ENCODE data around the gene CPSF7. TPM values are rescaled to one million over a fixed set of nuclear protein-coding genes. Genes with fewer than 3 reads are reported as not detected.
A peak's percentile ranks its signal among the peaks of the same experiment; 100 is the strongest.

Gene CPSF7
- total RNA-seq, 1 experiment from 2014 or later = 99.9 TPM

DNA sequence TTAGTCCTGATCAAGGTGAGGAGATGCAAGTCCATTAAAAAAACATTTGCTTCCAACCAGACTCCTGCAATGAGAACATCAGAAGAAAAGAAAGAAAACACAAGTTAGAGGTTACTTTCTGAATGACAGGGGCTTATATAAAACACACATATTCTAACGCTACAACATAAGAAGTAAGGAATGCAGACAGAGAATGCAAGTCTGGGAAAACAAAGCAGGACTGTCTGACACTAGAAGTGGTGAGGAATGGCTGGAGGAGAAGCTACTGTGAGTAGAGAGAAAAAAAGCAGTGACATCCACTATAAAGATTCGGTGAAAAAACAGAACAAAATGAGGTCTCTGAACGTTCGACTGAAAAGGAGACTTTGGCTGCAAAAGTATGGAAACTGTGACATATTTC lies 25.1 kb downstream of the CPSF7 start:
- Mint-ChIP-seq H3K27me3 (ENCODE audit: insufficient read depth, unreplicated experiment) (no peaks in the 10 kb centered on the region), H3K9me3 (ENCODE audit: unreplicated experiment) (no peaks in the 10 kb centered on the region), H3K4me1 (ENCODE audit: insufficient read depth, unreplicated experiment) (no peaks in the 10 kb centered on the region), H3K36me3 (ENCODE audit: insufficient read depth, unreplicated experiment) (peaks cover 71% of the 10 kb centered on the region), H3K27ac (ENCODE audit: low read depth, unreplicated experiment) (no peak overlapping the region), H3K4me3 (ENCODE audit: unreplicated experiment) (no peak overlapping the region)
- TF ChIP-seq, protein P1, sequence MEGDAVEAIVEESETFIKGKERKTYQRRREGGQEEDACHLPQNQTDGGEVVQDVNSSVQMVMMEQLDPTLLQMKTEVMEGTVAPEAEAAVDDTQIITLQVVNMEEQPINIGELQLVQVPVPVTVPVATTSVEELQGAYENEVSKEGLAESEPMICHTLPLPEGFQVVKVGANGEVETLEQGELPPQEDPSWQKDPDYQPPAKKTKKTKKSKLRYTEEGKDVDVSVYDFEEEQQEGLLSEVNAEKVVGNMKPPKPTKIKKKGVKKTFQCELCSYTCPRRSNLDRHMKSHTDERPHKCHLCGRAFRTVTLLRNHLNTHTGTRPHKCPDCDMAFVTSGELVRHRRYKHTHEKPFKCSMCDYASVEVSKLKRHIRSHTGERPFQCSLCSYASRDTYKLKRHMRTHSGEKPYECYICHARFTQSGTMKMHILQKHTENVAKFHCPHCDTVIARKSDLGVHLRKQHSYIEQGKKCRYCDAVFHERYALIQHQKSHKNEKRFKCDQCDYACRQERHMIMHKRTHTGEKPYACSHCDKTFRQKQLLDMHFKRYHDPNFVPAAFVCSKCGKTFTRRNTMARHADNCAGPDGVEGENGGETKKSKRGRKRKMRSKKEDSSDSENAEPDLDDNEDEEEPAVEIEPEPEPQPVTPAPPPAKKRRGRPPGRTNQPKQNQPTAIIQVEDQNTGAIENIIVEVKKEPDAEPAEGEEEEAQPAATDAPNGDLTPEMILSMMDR (IDR thresholded peaks at IDR 0.05; ENCODE audit: unreplicated experiment) = no peak
- DNase-seq (ENCODE audit: unreplicated experiment) = no peak
- CTCF ChIA-PET = no interaction called here
- intact Hi-C loops (cut with micrococcal nuclease) = no loop called here
- POLR2A ChIA-PET = no interaction called here
- BruUV-seq (replicated peaks) = no TSS peak

DNA sequence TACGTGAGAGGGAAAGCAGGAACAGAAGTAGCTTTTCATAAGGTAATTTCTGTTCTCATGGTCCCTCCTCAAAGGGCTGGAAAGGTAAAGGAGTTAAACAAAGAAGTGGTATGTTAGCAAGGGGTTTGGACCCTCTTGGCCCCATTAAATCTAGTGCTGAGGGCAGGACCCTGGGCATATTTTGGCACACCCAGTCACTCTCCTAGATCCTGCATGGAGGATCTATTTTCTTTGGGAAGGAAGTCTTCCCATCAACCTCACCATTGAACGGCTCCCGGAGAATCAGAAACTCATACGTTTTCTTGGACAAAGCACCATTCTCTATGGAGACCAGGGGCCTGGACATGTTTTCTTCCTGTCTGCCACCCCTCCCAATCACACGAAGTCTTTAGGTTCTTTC lies 25.7 kb downstream of the CPSF7 start:
- H3K27ac Mint-ChIP-seq (ENCODE audit: low read depth, unreplicated experiment) = no peak overlapping the region

DNA sequence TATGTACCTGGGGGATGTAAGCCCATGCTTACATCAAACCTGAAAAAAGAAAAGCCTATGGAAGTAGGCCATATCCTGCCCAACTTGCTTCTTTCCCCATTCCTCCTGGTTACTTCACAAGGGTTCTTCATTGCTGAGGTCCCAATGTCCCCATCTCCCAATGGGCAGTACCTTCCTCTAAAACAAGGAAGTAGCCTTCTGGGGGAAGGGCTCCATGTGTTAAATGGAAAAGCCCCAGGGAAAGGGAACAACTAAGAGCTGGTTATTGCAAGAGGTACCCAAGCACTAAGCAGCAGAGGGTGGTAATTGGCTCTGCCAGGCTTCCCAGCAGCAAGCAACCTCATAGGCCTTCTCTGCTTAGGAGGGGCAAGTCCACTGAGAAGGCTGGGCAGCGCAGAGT lies 26.1 kb downstream of the CPSF7 start:
- POLR2A ChIA-PET = interaction anchor here (3.4 kb wide), 1 partner anchor 25 kb away, joined by 15 read pairs; the partner anchor contains the start of genes CPSF7 and SDHAF2
- TSS peak; percentile 26 for BruUV-seq (replicated peaks)
- no peak overlapping the region for H3K27ac Mint-ChIP-seq (ENCODE audit: low read depth, unreplicated experiment)

More for the DNA sequence above, 25.7 kb downstream of the CPSF7 start:
- BruUV-seq (replicated peaks) = no TSS peak
- H3K4me1 Mint-ChIP-seq (ENCODE audit: insufficient read depth, unreplicated experiment) = no peaks in the 10 kb centered on the region
- no peak overlapping the region for H3K4me3 Mint-ChIP-seq (ENCODE audit: unreplicated experiment)
- no peaks in the 10 kb centered on the region for H3K27me3 Mint-ChIP-seq (ENCODE audit: insufficient read depth, unreplicated experiment)
- ChIA-PET CTCF (interaction anchor here (1.3 kb wide), 1 partner anchor 18 kb away, joined by 4 read pairs; no protein-coding TSS in a partner anchor), POLR2A (no interaction called here)
- H3K36me3 Mint-ChIP-seq (ENCODE audit: insufficient read depth, unreplicated experiment) = peaks cover 66% of the 10 kb centered on the region
- no peak for DNase-seq (ENCODE audit: unreplicated experiment)
- intact Hi-C loops (cut with micrococcal nuclease) = no loop called here
- TF ChIP-seq, protein P1 (IDR thresholded peaks at IDR 0.05; ENCODE audit: unreplicated experiment) = no peak
- no peaks in the 10 kb centered on the region for H3K9me3 Mint-ChIP-seq (ENCODE audit: unreplicated experiment)

GRCh38 chr11:61401573-61401972 lies 28.2 kb downstream of the CPSF7 start:
- intact Hi-C loops (cut with micrococcal nuclease) = no loop called here

More for the DNA sequence above, 26.1 kb downstream of the CPSF7 start:
- TF ChIP-seq, protein P1 (IDR thresholded peaks at IDR 0.05; ENCODE audit: unreplicated experiment) = no peak
- intact Hi-C loops (cut with micrococcal nuclease) = no loop called here
- Mint-ChIP-seq H3K4me1 (ENCODE audit: insufficient read depth, unreplicated experiment) (no peaks in the 10 kb centered on the region), H3K9me3 (ENCODE audit: unreplicated experiment) (no peaks in the 10 kb centered on the region), H3K4me3 (ENCODE audit: unreplicated experiment) (no peak overlapping the region), H3K36me3 (ENCODE audit: insufficient read depth, unreplicated experiment) (peaks cover 61% of the 10 kb centered on the region), H3K27me3 (ENCODE audit: insufficient read depth, unreplicated experiment) (no peaks in the 10 kb centered on the region)
- CTCF ChIA-PET = interaction anchor here (1.2 to 1.3 kb wide), 2 partner anchors 18 to 44 kb away, joined by 3 to 4 read pairs; no protein-coding TSS in a partner anchor
- no peak for DNase-seq (ENCODE audit: unreplicated experiment)

More at GRCh38 chr11:61401573-61401972, 28.2 kb downstream of the CPSF7 start:
- Mint-ChIP-seq H3K36me3 (ENCODE audit: insufficient read depth, unreplicated experiment) (peaks cover 41% of the 10 kb centered on the region), H3K4me3 (ENCODE audit: unreplicated experiment) (no peak overlapping the region), H3K9me3 (ENCODE audit: unreplicated experiment) (no peaks in the 10 kb centered on the region), H3K27me3 (ENCODE audit: insufficient read depth, unreplicated experiment) (no peaks in the 10 kb centered on the region), H3K27ac (ENCODE audit: low read depth, unreplicated experiment) (no peak overlapping the region), H3K4me1 (ENCODE audit: insufficient read depth, unreplicated experiment) (no peaks in the 10 kb centered on the region)
- DNase-seq (ENCODE audit: unreplicated experiment) = no peak
- TF ChIP-seq, protein P1 (IDR thresholded peaks at IDR 0.05; ENCODE audit: unreplicated experiment) = no peak
- BruUV-seq (replicated peaks) = no TSS peak
- CTCF ChIA-PET = interaction anchor here (0.6 to 2.7 kb wide), 6 partner anchors 16 to 226 kb away, joined by 3 to 20 read pairs (median 4); no protein-coding TSS in a partner anchor
- POLR2A ChIA-PET = interaction anchor here (0.7 to 3.4 kb wide), 3 partner anchors 9 to 76 kb away, joined by 3 to 16 read pairs (median 15); partner anchors contain the start of genes CPSF7, SDHAF2 and TMEM216
